OCI-LY3 (cell line): Measurements from ENCODE around the gene RPS21.

Experiments
- H2AFZ ChIP-seq: fragments of 200-600, 300-600 bp; shearing (Covaris generic); 2 replicates; pipeline ENCODE4 v1.6.0; 2014; ENCODE audit warnings: antibody characterized with exemption, low read depth, low read length
- H3K27ac ChIP-seq: fragments of 200-600, 300-600 bp; sonication (generic); 2 replicates; pipeline ENCODE4 v1.5.1; 2014; ENCODE audit warnings: mild to moderate bottlenecking, low read length, moderate library complexity, mixed read lengths
- H3K27me3 ChIP-seq: fragments of 200-600, 300-600 bp; sonication (generic); 2 replicates; pipeline ENCODE4 v1.6.1; 2014; ENCODE audit warnings: low read depth, low read length, mixed read lengths
- H3K36me3 ChIP-seq: fragments of 200-600, 300-600 bp; sonication (generic); replicated peaks from 2 replicates; pipeline ENCODE3; 2014; ENCODE audit warnings: low read depth, low read length, mixed read lengths
- H3K4me1 ChIP-seq: fragments of 300-600, 200-600 bp; sonication (generic); 2 replicates; pipeline ENCODE4 v1.6.1; 2014; ENCODE audit warnings: low read length, mixed read lengths
- H3K4me2 ChIP-seq: fragments of 200-600, 300-600 bp; sonication (generic); 2 replicates; pipeline ENCODE4 v1.6.1; 2014; ENCODE audit warnings: low read length, mixed read lengths
- H3K4me3 ChIP-seq: fragments of 300-600, 200-600 bp; sonication (generic); 2 replicates; pipeline ENCODE4 v1.5.1; 2014; ENCODE audit warnings: antibody characterized with exemption, mild to moderate bottlenecking, low read length, moderate library complexity
- H3K79me2 ChIP-seq: fragments of 300-600, 200-600 bp; shearing (Covaris generic); 2 replicates; pipeline ENCODE4 v1.6.1; 2014; ENCODE audit warnings: mild to moderate bottlenecking, low read length, mixed read lengths
- H3K9ac ChIP-seq: fragments of 300-600, 200-600 bp; shearing (Covaris generic); 2 replicates; pipeline ENCODE4 v1.6.0; 2014; ENCODE audit warnings: mild to moderate bottlenecking, low read length, moderate library complexity
- H3K9me3 ChIP-seq: fragments of 200-600, 300-600 bp; shearing (Covaris generic); 2 replicates; pipeline ENCODE4 v1.6.1; 2014; ENCODE audit warnings: low read length, mixed read lengths; ENCODE audit not compliant: insufficient read depth
- H4K20me1 ChIP-seq: fragments of 200-600, 300-600 bp; sonication (generic); 2 replicates; pipeline ENCODE4 v1.6.1; 2016; ENCODE audit warnings: low read length, mixed read lengths; ENCODE audit not compliant: insufficient read depth
- EZH2phosphoT487 ChIP-seq: fragments of 200-600 bp; shearing (Covaris generic); IDR thresholded peaks from 2 replicates; pipeline ENCODE4 v1.6.1; 2018; ENCODE audit warnings: antibody characterized with exemption, mixed run types, low read depth
- TF ChIP-seq, protein P1 (sequence below): fragments of 200-600, 300-600 bp; sonication (generic); IDR thresholded peaks from 2 replicates; pipeline ENCODE4 v1.5.1; 2014; ENCODE audit warnings: antibody characterized with exemption, low read length, low read depth

The RPS21 gene

GRCh38 chr20:62427172-62428001 is 40.5 kb downstream of the RPS21 start, which contains the start of gene RBBP8NL:
RBBP8NL (minus strand) TSS chr20:62427539; CDS start chr20:62419647, 7,892 bp downstream.
- no peaks in the 10 kb centered on the region for H3K9me3 ChIP-seq
- H3K4me2 ChIP-seq: no peak within 1 kb of the TSS
- peaks cover 6% of the 10 kb centered on the region for H3K27me3 ChIP-seq
- H3K79me2 ChIP-seq: no peaks in the 10 kb centered on the region
- H4K20me1 ChIP-seq: no peaks in the 10 kb centered on the region
- no peak within 1 kb of the TSS for H3K9ac ChIP-seq
- H3K36me3 ChIP-seq: no peaks in the 10 kb centered on the region
- H3K4me3 ChIP-seq: no peak within 1 kb of the TSS
- H3K27ac ChIP-seq: no peak within 1 kb of the TSS
- H3K4me1 ChIP-seq: no peaks in the 10 kb centered on the region
- no peak for TF ChIP-seq EZH2phosphoT487
- TF ChIP-seq, protein P1, sequence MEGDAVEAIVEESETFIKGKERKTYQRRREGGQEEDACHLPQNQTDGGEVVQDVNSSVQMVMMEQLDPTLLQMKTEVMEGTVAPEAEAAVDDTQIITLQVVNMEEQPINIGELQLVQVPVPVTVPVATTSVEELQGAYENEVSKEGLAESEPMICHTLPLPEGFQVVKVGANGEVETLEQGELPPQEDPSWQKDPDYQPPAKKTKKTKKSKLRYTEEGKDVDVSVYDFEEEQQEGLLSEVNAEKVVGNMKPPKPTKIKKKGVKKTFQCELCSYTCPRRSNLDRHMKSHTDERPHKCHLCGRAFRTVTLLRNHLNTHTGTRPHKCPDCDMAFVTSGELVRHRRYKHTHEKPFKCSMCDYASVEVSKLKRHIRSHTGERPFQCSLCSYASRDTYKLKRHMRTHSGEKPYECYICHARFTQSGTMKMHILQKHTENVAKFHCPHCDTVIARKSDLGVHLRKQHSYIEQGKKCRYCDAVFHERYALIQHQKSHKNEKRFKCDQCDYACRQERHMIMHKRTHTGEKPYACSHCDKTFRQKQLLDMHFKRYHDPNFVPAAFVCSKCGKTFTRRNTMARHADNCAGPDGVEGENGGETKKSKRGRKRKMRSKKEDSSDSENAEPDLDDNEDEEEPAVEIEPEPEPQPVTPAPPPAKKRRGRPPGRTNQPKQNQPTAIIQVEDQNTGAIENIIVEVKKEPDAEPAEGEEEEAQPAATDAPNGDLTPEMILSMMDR: no peak
- no peak within 1 kb of the TSS for H2AFZ ChIP-seq

- no peak for TF ChIP-seq EZH2phosphoT487
- TF ChIP-seq, protein P1: no peak
- H3K9me3 ChIP-seq: no peaks in the 10 kb centered on the region
- no peak overlapping the region for H2AFZ ChIP-seq
- H3K27me3 ChIP-seq: peaks cover 6% of the 10 kb centered on the region
- no peaks in the 10 kb centered on the region for H3K36me3 ChIP-seq
- H3K79me2 ChIP-seq: no peaks in the 10 kb centered on the region
- H3K27ac ChIP-seq: no peak overlapping the region
- no peak overlapping the region for H3K4me2 ChIP-seq
- no peak overlapping the region for H3K9ac ChIP-seq
- no peaks in the 10 kb centered on the region for H4K20me1 ChIP-seq
- H3K4me3 ChIP-seq: no peak overlapping the region
- no peaks in the 10 kb centered on the region for H3K4me1 ChIP-seq
Measured at GRCh38 chr20:62428002-62428372, 41.1 kb downstream of the RPS21 start.

- Histone ChIP-seq H3K4me2 (no peak overlapping the region), H3K27me3 (peaks cover 6% of the 10 kb centered on the region)
Measured at GRCh38 chr20:62428396-62429295, 41.7 kb downstream of the RPS21 start.

More at GRCh38 chr20:62428396-62429295, 41.7 kb downstream of the RPS21 start:
- H3K4me1 ChIP-seq: no peaks in the 10 kb centered on the region
- H3K79me2 ChIP-seq: no peaks in the 10 kb centered on the region
- no peak overlapping the region for H3K27ac ChIP-seq
- no peaks in the 10 kb centered on the region for H4K20me1 ChIP-seq
- no peaks in the 10 kb centered on the region for H3K9me3 ChIP-seq
- H3K9ac ChIP-seq: no peak overlapping the region
- no peak overlapping the region for H2AFZ ChIP-seq
- H3K4me3 ChIP-seq: no peak overlapping the region
- H3K36me3 ChIP-seq: no peaks in the 10 kb centered on the region
- TF ChIP-seq, protein P1: no peak
- TF ChIP-seq EZH2phosphoT487: no peak
